DND-41 (cell line): Measurements from ENCODE around the gene ABCA8.

ENCODE experiments used
- ATAC-seq: fragments of 200-7000 bp; cut with Tn5 transposase; 3 replicates; pipeline ENCODE4 v1.9.1; 2021; ENCODE audit warnings: low read depth; ENCODE audit not compliant: insufficient read depth
- DNase-seq: peaks from one replicate; pipeline ENCODE4 v3.0.0-alpha.2; 2020
- H2AFZ ChIP-seq: 2 replicates; pipeline ENCODE4 v1.6.0; 2012; ENCODE audit warnings: low read depth, low read length
- H3K27ac ChIP-seq: 2 replicates; pipeline ENCODE4 v1.5.1; 2012; ENCODE audit warnings: low read length, inconsistent platforms
- H3K27me3 ChIP-seq: fragments of 200-600 bp; sonication (generic); 2 replicates; pipeline ENCODE4 v1.6.0; 2012; ENCODE audit warnings: low read length, mild to moderate bottlenecking, inconsistent platforms; ENCODE audit not compliant: insufficient read depth, poor library complexity
- H3K36me3 ChIP-seq: 2 replicates; pipeline ENCODE4 v1.5.1; 2012; ENCODE audit warnings: low read length, inconsistent platforms; ENCODE audit not compliant: insufficient read depth
- H3K4me1 ChIP-seq: 2 replicates; pipeline ENCODE4 v1.5.1; 2012; ENCODE audit warnings: mild to moderate bottlenecking, low read length; ENCODE audit not compliant: insufficient read depth
- H3K4me2 ChIP-seq: 2 replicates; pipeline ENCODE4 v1.6.0; 2012; ENCODE audit warnings: mild to moderate bottlenecking, moderate library complexity, low read length, inconsistent platforms; ENCODE audit not compliant: insufficient read depth
- H3K4me3 ChIP-seq, 2 experiments: fragments of 200-600 bp in 1 of 2; shearing (Covaris generic) in 1 of 2; 2 replicates each; pipeline ENCODE4 v1.5.1; 2012 to 2016; ENCODE audit warnings: inconsistent platforms in 2 of 2, low read length in 2 of 2, mild to moderate bottlenecking in 2 of 2, low read depth in 1 of 2, moderate library complexity in 1 of 2
- H3K79me2 ChIP-seq: 2 replicates; pipeline ENCODE4 v1.6.0; 2012; ENCODE audit warnings: low read length, inconsistent platforms; ENCODE audit not compliant: insufficient read depth
- H3K9ac ChIP-seq: 2 replicates; pipeline ENCODE4 v1.6.0; 2012; ENCODE audit warnings: low read depth, mild to moderate bottlenecking, inconsistent platforms, low read length, moderate library complexity
- H3K9me3 ChIP-seq: 2 replicates; pipeline ENCODE4 v1.5.1; 2012; ENCODE audit warnings: low read length, moderate library complexity, mild to moderate bottlenecking, inconsistent platforms; ENCODE audit not compliant: insufficient read depth, severe bottlenecking
- H4K20me1 ChIP-seq: 2 replicates; pipeline ENCODE4 v1.6.0; 2012; ENCODE audit warnings: low read length; ENCODE audit not compliant: insufficient read depth
- CTCF ChIP-seq: IDR thresholded peaks from 2 replicates; pipeline ENCODE4 v1.5.1; 2012; ENCODE audit warnings: borderline replicate concordance, low read length, moderate library complexity, mild to moderate bottlenecking; ENCODE audit not compliant: poor library complexity, severe bottlenecking; ENCODE audit errors: extremely low read depth
- EZH2 ChIP-seq: IDR thresholded peaks from 3 replicates; pipeline ENCODE4 v1.6.1; 2012; ENCODE audit warnings: borderline replicate concordance, low read depth, mild to moderate bottlenecking, moderate library complexity, low read length, inconsistent platforms; ENCODE audit not compliant: severe bottlenecking

Gene ABCA8

GRCh38 chr17:68972119-68972704 lies 17.0 kb upstream of the ABCA8 start:
- Histone ChIP-seq H3K27ac (no peak overlapping the region), H2AFZ (no peak overlapping the region), H3K4me2 (no peak overlapping the region), H3K36me3 (no peaks in the 10 kb centered on the region), H3K9ac (no peak overlapping the region), H4K20me1 (no peaks in the 10 kb centered on the region), H3K4me1 (no peaks in the 10 kb centered on the region), H3K27me3 (no peaks in the 10 kb centered on the region), H3K4me3 (no peak overlapping the region), H3K9me3 (no peaks in the 10 kb centered on the region), H3K79me2 (no peaks in the 10 kb centered on the region)
- DNase-seq (no peak), ATAC-seq (no peak)
- TF ChIP-seq EZH2 (no peak), CTCF (peak; percentile 58)

- H3K9me3 ChIP-seq, result no peaks in the 10 kb centered on the region
- ATAC-seq, result no peak
- H2AFZ ChIP-seq, result no peak overlapping the region
- TF ChIP-seq CTCF (no peak), EZH2 (no peak)
- no peaks in the 10 kb centered on the region for H3K27me3 ChIP-seq
- H3K36me3 ChIP-seq, result no peaks in the 10 kb centered on the region
- H3K4me2 ChIP-seq, result no peak overlapping the region
- DNase-seq, result no peak
- H3K9ac ChIP-seq, result no peak overlapping the region
- no peak overlapping the region for H3K4me3 ChIP-seq
- no peaks in the 10 kb centered on the region for H4K20me1 ChIP-seq
- no peak overlapping the region for H3K27ac ChIP-seq
- no peaks in the 10 kb centered on the region for H3K4me1 ChIP-seq
- no peaks in the 10 kb centered on the region for H3K79me2 ChIP-seq
Observed at GRCh38 chr17:68969101-68969500, 13.9 kb upstream of the ABCA8 start.

- no peak for TF ChIP-seq CTCF
- TF ChIP-seq EZH2, result no peak
- H3K36me3 ChIP-seq, result no peaks in the 10 kb centered on the region
- H3K79me2 ChIP-seq, result no peaks in the 10 kb centered on the region
- no peaks in the 10 kb centered on the region for H3K27me3 ChIP-seq
- ATAC-seq (no peak), DNase-seq (no peak)
- H3K4me3 ChIP-seq, result no peak overlapping the region
- H3K27ac ChIP-seq, result no peak overlapping the region
- no peak overlapping the region for H2AFZ ChIP-seq
- H3K4me2 ChIP-seq, result no peak overlapping the region
- H3K9me3 ChIP-seq, result no peaks in the 10 kb centered on the region
- no peaks in the 10 kb centered on the region for H3K4me1 ChIP-seq
- H3K9ac ChIP-seq, result no peak overlapping the region
- H4K20me1 ChIP-seq, result no peaks in the 10 kb centered on the region
Observed at GRCh38 chr17:68963958-68964357, 8.8 kb upstream of the ABCA8 start.
